ENCODE data around the gene MMAB.
A peak's percentile ranks its signal among the peaks of the same experiment; 100 is the strongest.

Gene MMAB

GRCh38 chr12:109615556-109616229 is 42.4 kb upstream of the MMAB start:
- TF ChIP-seq CTCF (IDR thresholded peaks at IDR 0.05; ENCODE audit: low read length, missing control alignments): no peak
- DNase-seq (ENCODE audit: low read depth): no peak
- H3K4me3 ChIP-seq (replicated peaks; ENCODE audit: low read depth, low read length): no peak overlapping the region

- no peak for DNase-seq (ENCODE audit: low read depth)
- H3K4me3 ChIP-seq (replicated peaks; ENCODE audit: low read depth, low read length): no peak overlapping the region
- TF ChIP-seq CTCF (IDR thresholded peaks at IDR 0.05; ENCODE audit: low read length, missing control alignments): no peak
Measured at GRCh38 chr12:109613649-109614455, 40.5 kb upstream of the MMAB start.

- no peak overlapping the region for H3K4me3 ChIP-seq (replicated peaks; ENCODE audit: low read depth, low read length)
- peak; percentile 40 for TF ChIP-seq CTCF (IDR thresholded peaks at IDR 0.05; ENCODE audit: low read length, missing control alignments)
- peak; percentile 36 for DNase-seq (ENCODE audit: low read depth)
Measured at GRCh38 chr12:109612975-109613502, 39.7 kb upstream of the MMAB start.

- DNase-seq (ENCODE audit: low read depth): no peak
- TF ChIP-seq CTCF (IDR thresholded peaks at IDR 0.05; ENCODE audit: low read length, missing control alignments): no peak
- H3K4me3 ChIP-seq (replicated peaks; ENCODE audit: low read depth, low read length): no peak overlapping the region
Measured at GRCh38 chr12:109612003-109612402, 38.7 kb upstream of the MMAB start.

GRCh38 chr12:109611223-109611622 is 37.9 kb upstream of the MMAB start:
- no peak overlapping the region for H3K4me3 ChIP-seq (replicated peaks; ENCODE audit: low read depth, low read length)
- DNase-seq (ENCODE audit: low read depth): no peak
- TF ChIP-seq CTCF (IDR thresholded peaks at IDR 0.05; ENCODE audit: low read length, missing control alignments): no peak

GRCh38 chr12:109610523-109610922 is 37.2 kb upstream of the MMAB start:
- no peak for TF ChIP-seq CTCF (IDR thresholded peaks at IDR 0.05; ENCODE audit: low read length, missing control alignments)
- DNase-seq (ENCODE audit: low read depth): no peak
- H3K4me3 ChIP-seq (replicated peaks; ENCODE audit: low read depth, low read length): no peak overlapping the region

All from fibroblast of pulmonary artery (primary cell).